Loucy (cell line): Measurements from ENCODE around the gene BTBD1.

ENCODE experiments used
- H2AFZ ChIP-seq: fragments of 200-600 bp; sonication (generic); 2 replicates; pipeline ENCODE4 v1.6.0; 2016; ENCODE audit warnings: antibody characterized with exemption, mild to moderate bottlenecking, low read length, moderate library complexity
- H3F3A ChIP-seq: fragments of 200-600 bp; 2 replicates; pipeline ENCODE4 v1.6.0; 2016; ENCODE audit warnings: antibody characterized with exemption, low read depth, mild to moderate bottlenecking
- H3K27me3 ChIP-seq: fragments of 200-600 bp; sonication (generic); 2 replicates; pipeline ENCODE4 v1.6.1; 2014; ENCODE audit warnings: low read length, mild to moderate bottlenecking; ENCODE audit not compliant: insufficient read depth, poor library complexity, severe bottlenecking
- H3K36me3 ChIP-seq: fragments of 200-600 bp; sonication (generic); 2 replicates; pipeline ENCODE4 v1.6.1; 2016; ENCODE audit warnings: low read length; ENCODE audit not compliant: insufficient read depth
- H3K4me1 ChIP-seq: fragments of 200-600 bp; sonication (generic); 2 replicates; pipeline ENCODE4 v1.5.1; 2014; ENCODE audit warnings: low read length, mild to moderate bottlenecking; ENCODE audit not compliant: insufficient read depth, poor library complexity, severe bottlenecking
- H3K4me2 ChIP-seq: fragments of 200-600 bp; sonication (generic); 2 replicates; pipeline ENCODE4 v1.6.0; 2014; ENCODE audit warnings: antibody characterized with exemption, low read length, low read depth, mild to moderate bottlenecking; ENCODE audit not compliant: poor library complexity, severe bottlenecking
- H3K4me3 ChIP-seq: fragments of 200-600 bp; sonication (generic); 2 replicates; pipeline ENCODE4 v1.5.1; 2014; ENCODE audit warnings: low read length, mild to moderate bottlenecking, mixed read lengths; ENCODE audit not compliant: poor library complexity, severe bottlenecking
- H3K79me2 ChIP-seq: fragments of 200-600 bp; sonication (generic); 2 replicates; pipeline ENCODE4 v1.6.1; 2014; ENCODE audit warnings: low read length; ENCODE audit not compliant: insufficient read depth
- H3K9ac ChIP-seq: fragments of 200-600 bp; sonication (generic); 2 replicates; pipeline ENCODE4 v1.6.0; 2014; ENCODE audit warnings: mild to moderate bottlenecking, low read depth, low read length, moderate library complexity; ENCODE audit not compliant: poor library complexity, severe bottlenecking
- H3K9me2 ChIP-seq: fragments of 200-600 bp; sonication (generic); replicated peaks from 2 replicates; pipeline ENCODE4 v1.6.1; 2016; ENCODE audit warnings: low read depth, low read length, mixed read lengths
- H3K9me3 ChIP-seq: fragments of 200-600 bp; sonication (generic); 2 replicates; pipeline ENCODE4 v1.6.1; 2014; ENCODE audit warnings: mild to moderate bottlenecking, antibody characterized with exemption, low read length, low read depth; ENCODE audit not compliant: insufficient read depth
- H4K20me1 ChIP-seq: fragments of 200-600 bp; sonication (generic); 2 replicates; pipeline ENCODE4 v1.6.0; 2014; ENCODE audit warnings: antibody characterized with exemption, low read length, mild to moderate bottlenecking; ENCODE audit not compliant: insufficient read depth, poor library complexity, severe bottlenecking
- CTCF ChIP-seq: fragments of 200-600 bp; sonication (generic); conservative IDR thresholded peaks from 2 replicates; pipeline ENCODE4 v1.5.1; 2014; ENCODE audit warnings: mild to moderate bottlenecking, antibody characterized with exemption, low read length
- EZH2phosphoT487 ChIP-seq: fragments of 200-600 bp; IDR thresholded peaks from 2 replicates; pipeline ENCODE4 v1.6.1; 2018; ENCODE audit warnings: antibody characterized with exemption, mild to moderate bottlenecking, moderate library complexity, borderline replicate concordance

The BTBD1 gene

GRCh38 chr15:83014205-83014653, 52.8 kb downstream of the BTBD1 start:
- H3K4me2 ChIP-seq: peak overlapping the region; percentile 97
- H2AFZ ChIP-seq: no peak overlapping the region
- peak overlapping the region; percentile 75 for H3K4me3 ChIP-seq
- H3K9me3 ChIP-seq: no peaks in the 10 kb centered on the region
- H3K9me2 ChIP-seq: no peaks in the 10 kb centered on the region
- no peak overlapping the region for H3K9ac ChIP-seq
- TF ChIP-seq CTCF (no peak), EZH2phosphoT487 (no peak)
- H3K27me3 ChIP-seq: no peaks in the 10 kb centered on the region
- H3K79me2 ChIP-seq: peaks cover 37% of the 10 kb centered on the region
- peaks cover 16% of the 10 kb centered on the region for H4K20me1 ChIP-seq
- peaks cover 38% of the 10 kb centered on the region for H3K4me1 ChIP-seq
- peaks cover 30% of the 10 kb centered on the region; the same call in 1 of the 2 replicates for H3K36me3 ChIP-seq
- H3F3A ChIP-seq: peaks cover 11% of the 10 kb centered on the region; the same call in 1 of the 2 replicates

- TF ChIP-seq CTCF (no peak), EZH2phosphoT487 (no peak)
- Histone ChIP-seq H3K36me3 (peaks cover 16% of the 10 kb centered on the region; the same call in 1 of the 2 replicates), H3F3A (peaks cover 5% of the 10 kb centered on the region; the same call in 1 of the 2 replicates), H3K9me2 (no peaks in the 10 kb centered on the region), H3K9ac (peak overlapping the region; percentile 88), H2AFZ (no peak overlapping the region), H4K20me1 (peaks cover 16% of the 10 kb centered on the region), H3K4me1 (peaks cover 38% of the 10 kb centered on the region), H3K79me2 (peaks cover 38% of the 10 kb centered on the region), H3K4me3 (peak overlapping the region; percentile 75), H3K9me3 (no peaks in the 10 kb centered on the region), H3K27me3 (no peaks in the 10 kb centered on the region), H3K4me2 (peak overlapping the region; percentile 97)
Observed at GRCh38 chr15:83012636-83013035, 54.4 kb downstream of the BTBD1 start.

GRCh38 chr15:83012076-83012426, 55.0 kb downstream of the BTBD1 start:
- H4K20me1 ChIP-seq: peaks cover 16% of the 10 kb centered on the region
- peak overlapping the region; percentile 75 for H3K4me3 ChIP-seq
- peak overlapping the region; percentile 88 for H3K9ac ChIP-seq
- TF ChIP-seq CTCF (no peak), EZH2phosphoT487 (no peak)
- peak overlapping the region; percentile 97 for H3K4me2 ChIP-seq
- peak overlapping the region; percentile 70 for H2AFZ ChIP-seq
- peaks cover 42% of the 10 kb centered on the region for H3K79me2 ChIP-seq
- no peaks in the 10 kb centered on the region; the same call in 1 of the 2 replicates for H3F3A ChIP-seq
- peaks cover 38% of the 10 kb centered on the region for H3K4me1 ChIP-seq
- H3K9me3 ChIP-seq: no peaks in the 10 kb centered on the region
- H3K36me3 ChIP-seq: peaks cover 10% of the 10 kb centered on the region; the same call in 1 of the 2 replicates
- no peaks in the 10 kb centered on the region for H3K27me3 ChIP-seq
- H3K9me2 ChIP-seq: no peaks in the 10 kb centered on the region
